ENCODE results near the gene SSBP3.

- TF ChIP-seq CTCF (IDR thresholded peaks at IDR 0.05 in 2 of 3, conservative IDR thresholded peaks at IDR 0.05 in 1 of 3; ENCODE audit: borderline replicate concordance in 1 of 3, insufficient read depth in 1 of 3, low read depth in 2 of 3, low read length in 2 of 3) = no peak
- TF ChIP-seq EZH2 (IDR thresholded peaks at IDR 0.05) = no peak
- TF ChIP-seq EZH2phosphoT487 (IDR thresholded peaks at IDR 0.05; ENCODE audit: borderline replicate concordance) = no peak
- no peak for TF ChIP-seq YY1 (IDR thresholded peaks at IDR 0.05; ENCODE audit: extremely low read depth, insufficient replicate concordance, low read depth, low read length)
- TF ChIP-seq ZNF274 (IDR thresholded peaks at IDR 0.05; ENCODE audit: low read depth, low read length) = no peak
- no peak for TF ChIP-seq ZBTB33 (IDR thresholded peaks at IDR 0.05; ENCODE audit: extremely low read depth, insufficient replicate concordance, low read length)
Observed at GRCh38 chr1:54314696-54315095, 91.5 kb downstream of the SSBP3 start.
